HCT116 (cell line): ENCODE measurements around the gene CHAF1A. TPM values are rescaled to one million over a fixed set of nuclear protein-coding genes. Genes with fewer than 3 reads are reported as not detected.

ENCODE experiments used
- ATAC-seq: fragments of 200-7000 bp; cut with Tn5 transposase; 2 replicates; pipeline ENCODE4 v1.9.1; 2020; ENCODE audit warnings: mild to moderate bottlenecking, moderate library complexity
- BruUV-seq: library from RNA; stranded (reverse); fragments of 400-500 nt; replicated peaks from 2 replicates; lab custom pipeline; 2021; lab: Mats Ljungman, UMichigan
- CTCF ChIA-PET: fragments of 300-600 bp; sonication (Branson Sonifier 250); formaldehyde crosslinking; loops from one replicate; lab custom pipeline; 2021; ENCODE audit warnings: antibody characterized with exemption; lab: Charles Lee
- POLR2A ChIA-PET: fragments of 300-600, 350-600 bp; sonication (Branson Sonifier 250); formaldehyde crosslinking; loops from one replicate; lab custom pipeline; 2021; ENCODE audit warnings: antibody characterized with exemption; lab: Charles Lee
- RAD21 ChIA-PET, 2 experiments: fragments of 300-600 bp; sonication (Branson Sonifier 250); formaldehyde crosslinking; loops; one replicate each; lab custom pipeline; 2023; ENCODE audit warnings: low total read pairs in 2 of 2; ENCODE audit not compliant: uncharacterized antibody in 2 of 2, unreplicated experiment in 2 of 2, low non-redundant PET in 1 of 2; lab: Charles Lee
- DNase-seq: peaks from one replicate; pipeline ENCODE4 v3.0.0-alpha.2; 2010; ENCODE audit warnings: low read depth, low spot score
- H2AFZ ChIP-seq: fragments of 200-600 bp; shearing (Covaris generic), sonication (generic); 2 replicates; pipeline ENCODE4 v1.6.1; 2017; ENCODE audit warnings: low read depth, mixed run types, mixed read lengths, antibody characterized with exemption, low read length; ENCODE audit not compliant: poor library complexity, severe bottlenecking
- H3K27ac ChIP-seq: 2 replicates; pipeline ENCODE4 v1.5.1; 2012; ENCODE audit warnings: low read depth, low read length
- H3K27me3 ChIP-seq: fragments of 200-600 bp; sonication (generic); 2 replicates; pipeline ENCODE4 v1.6.1; 2016; ENCODE audit warnings: mixed run types, low read length, mixed read lengths; ENCODE audit not compliant: insufficient read depth
- H3K36me3 ChIP-seq, 2 experiments: fragments of 200-500 bp in 1 of 2; fragments of 200-600 bp in 1 of 2; sonication (Bioruptor generic) in 1 of 2; sonication (generic) in 1 of 2; 2 replicates each; pipeline versions ENCODE4 v1.5.1 to v1.6.1; 2014 to 2016; ENCODE audit warnings: low read length in 2 of 2, inconsistent platforms in 1 of 2, mixed read lengths in 1 of 2, mixed run types in 1 of 2; ENCODE audit not compliant: insufficient read depth in 2 of 2, control insufficient read depth in 1 of 2
- H3K4me1 ChIP-seq, 2 experiments: fragments of 200-600 bp in 1 of 2; sonication (generic) in 1 of 2; 2 replicates each; pipeline versions ENCODE4 v1.5.1 to v1.6.1; 2012 to 2017; ENCODE audit warnings: low read length in 2 of 2, inconsistent platforms in 1 of 2, mild to moderate bottlenecking in 1 of 2, mixed read lengths in 1 of 2, mixed run types in 1 of 2, moderate library complexity in 1 of 2; ENCODE audit not compliant: insufficient read depth in 2 of 2, control insufficient read depth in 1 of 2
- H3K4me2 ChIP-seq: fragments of 200-600 bp; sonication (generic); 2 replicates; pipeline ENCODE4 v1.6.1; 2017; ENCODE audit warnings: mixed run types, low read length, mixed read lengths
- H3K4me3 ChIP-seq, 2 experiments: fragments of 200-600 bp in 1 of 2; sonication (generic) in 1 of 2; replicated peaks in 1 of 2; 2 replicates each; pipeline ENCODE4 v1.5.1; 2011 to 2016; ENCODE audit warnings: low read length in 2 of 2, control low read depth in 1 of 2, low read depth in 1 of 2, mild to moderate bottlenecking in 1 of 2, mixed read lengths in 1 of 2, mixed run types in 1 of 2
- H3K79me2 ChIP-seq: fragments of 200-600 bp; sonication (generic); 2 replicates; pipeline ENCODE4 v1.6.1; 2017; ENCODE audit warnings: mild to moderate bottlenecking, mixed run types, low read length, moderate library complexity, mixed read lengths; ENCODE audit not compliant: insufficient read depth
- H3K9ac ChIP-seq: fragments of 200-600 bp; sonication (generic); 2 replicates; pipeline ENCODE4 v1.6.1; 2016; ENCODE audit warnings: low read length, mixed read lengths
- H3K9me2 ChIP-seq: fragments of 200-600 bp; sonication (generic), shearing (Covaris generic); 2 replicates; pipeline ENCODE4 v1.6.1; 2017; ENCODE audit warnings: mixed run types, mild to moderate bottlenecking, moderate library complexity; ENCODE audit not compliant: insufficient read depth
- H3K9me3 ChIP-seq, 2 experiments: fragments of 200-500 bp in 1 of 2; fragments of 200-600 bp in 1 of 2; sonication (Bioruptor generic) in 1 of 2; sonication (generic) in 1 of 2; 2 replicates each; pipeline ENCODE4 v1.6.1; 2014 to 2017; ENCODE audit warnings: low read length in 2 of 2, mixed read lengths in 2 of 2, inconsistent platforms in 1 of 2, low read depth in 1 of 2, mild to moderate bottlenecking in 1 of 2, mixed run types in 1 of 2, moderate library complexity in 1 of 2; ENCODE audit not compliant: control insufficient read depth in 1 of 2, insufficient read depth in 1 of 2
- H4K20me1 ChIP-seq: fragments of 200-600 bp; sonication (generic), shearing (Covaris generic); 2 replicates; pipeline ENCODE4 v1.6.1; 2017; ENCODE audit warnings: mixed run types, mild to moderate bottlenecking, moderate library complexity; ENCODE audit not compliant: insufficient read depth
- CBX3 ChIP-seq: IDR thresholded peaks from 2 replicates; pipeline ENCODE4 v1.6.1; 2012; ENCODE audit warnings: low read depth
- CEBPB ChIP-seq: IDR thresholded peaks from 2 replicates; pipeline ENCODE4 v1.6.1; 2012; ENCODE audit warnings: low read depth
- CTCF ChIP-seq, 3 experiments: fragments of 200-600 bp in 1 of 3; sonication (generic) in 1 of 3; IDR thresholded peaks in 2 of 3; conservative IDR thresholded peaks in 1 of 3; 2 replicates each; pipeline ENCODE4 v1.5.1; 2012 to 2017; ENCODE audit warnings: low read depth in 2 of 3, low read length in 2 of 3, antibody characterized with exemption in 1 of 3, borderline replicate concordance in 1 of 3, control low read depth in 1 of 3, mild to moderate bottlenecking in 1 of 3, mixed read lengths in 1 of 3, mixed run types in 1 of 3, moderate library complexity in 1 of 3; ENCODE audit not compliant: insufficient read depth in 1 of 3
- EZH2 ChIP-seq: fragments of 200-600 bp; sonication (generic); IDR thresholded peaks from 2 replicates; pipeline ENCODE4 v1.6.1; 2017; ENCODE audit warnings: antibody characterized with exemption, mixed run types
- RAD21 ChIP-seq: IDR thresholded peaks from 2 replicates; pipeline ENCODE4 v1.6.1; 2012; ENCODE audit warnings: low read depth, mild to moderate bottlenecking
- YY1 ChIP-seq: IDR thresholded peaks from 2 replicates; pipeline ENCODE4 v1.6.1; 2011; ENCODE audit warnings: low read length, low read depth, moderate library complexity, mild to moderate bottlenecking; ENCODE audit not compliant: insufficient replicate concordance; ENCODE audit errors: extremely low read depth
- ZNF274 ChIP-seq: fragments of 200-500 bp; sonication (Bioruptor generic); IDR thresholded peaks from 2 replicates; pipeline ENCODE4 v1.6.1; 2014; ENCODE audit warnings: mild to moderate bottlenecking, low read depth, low read length, inconsistent platforms
- intact Hi-C: fragments of 100-400 bp; cut with micrococcal nuclease; formaldehyde crosslinking; loops from 2 replicates; pipeline ENCODE4 v1.10.0; 2022
- total RNA-seq: library from RNA; stranded (reverse); gene quantifications from one replicate; pipeline ENCODE4 v1.2.1, GENCODE V29; 2021; ENCODE audit not compliant: unreplicated experiment

Gene CHAF1A
- total RNA-seq, 1 experiment from 2014 or later: 69.9 TPM

GRCh38 chr19:4367781-4368127 lies 34.7 kb upstream of the CHAF1A start:
- intact Hi-C loops: no loop called here
- no peaks in the 10 kb centered on the region for H3K36me3 ChIP-seq
- no TSS peak for BruUV-seq

More at GRCh38 chr19:4367781-4368127, 34.7 kb upstream of the CHAF1A start:
- peaks cover 54% of the 10 kb centered on the region for H3K79me2 ChIP-seq
- no peaks in the 10 kb centered on the region for H4K20me1 ChIP-seq
- ATAC-seq (no peak), DNase-seq (no peak)
- no peaks in the 10 kb centered on the region for H3K9me3 ChIP-seq
- no peak overlapping the region for H3K4me3 ChIP-seq
- TF ChIP-seq CTCF (IDR thresholded peaks at IDR 0.05 in 2 of 3, conservative IDR thresholded peaks at IDR 0.05 in 1 of 3; ENCODE audit: borderline replicate concordance in 1 of 3, insufficient read depth in 1 of 3, low read depth in 2 of 3, low read length in 2 of 3): no peak
- TF ChIP-seq CEBPB: no peak
- TF ChIP-seq EZH2: no peak
- TF ChIP-seq RAD21: no peak
- TF ChIP-seq ZNF274: no peak
- TF ChIP-seq YY1: no peak
- no peak for TF ChIP-seq CBX3
- peak overlapping the region; percentile 22; the same call in 1 of the 2 replicates for H3K27ac ChIP-seq
- ChIA-PET RAD21 (no interaction called here), CTCF (no interaction called here), POLR2A (no interaction called here)
- no peak overlapping the region for H2AFZ ChIP-seq
- H3K27me3 ChIP-seq: no peaks in the 10 kb centered on the region
- no peaks in the 10 kb centered on the region for H3K9me2 ChIP-seq
- H3K4me1 ChIP-seq: peaks cover 0 to 23% of the 10 kb centered on the region in 2 experiments; a peak in 2 of 4 replicates
- H3K4me2 ChIP-seq: no peak overlapping the region
- H3K9ac ChIP-seq: no peak overlapping the region
